HepG2 (cell line): Measurements from ENCODE around the gene NRIP2. TPM values are rescaled to one million over a fixed set of nuclear protein-coding genes. Genes with fewer than 3 reads are reported as not detected.
A peak's percentile ranks its signal among the peaks of the same experiment; 100 is the strongest.

Source experiments
- CTCF ChIP-seq: sonication (generic); formaldehyde crosslinking; IDR thresholded peaks from 2 replicates; pipeline ENCODE4 v1.5.0; 2020; ENCODE audit warnings: mild to moderate bottlenecking, missing genetic modification reagents, moderate library complexity
- FOXJ3 ChIP-seq: sonication (generic); formaldehyde crosslinking; IDR thresholded peaks from 2 replicates; pipeline ENCODE4 v1.4.0; 2020; ENCODE audit warnings: missing genetic modification reagents, mild to moderate bottlenecking, borderline replicate concordance
- FOXM1 ChIP-seq: sonication (generic); formaldehyde crosslinking; IDR thresholded peaks from 2 replicates; pipeline ENCODE4 v1.5.0; 2020; ENCODE audit warnings: missing genetic modification reagents
- GABPA ChIP-seq, 2 experiments: IDR thresholded peaks; 2 replicates each; pipeline ENCODE4 v1.6.1; 2011 to 2016; ENCODE audit warnings: low read depth in 2 of 2, low read length in 1 of 2, missing biosample characterization in 1 of 2, missing genetic modification characterization in 1 of 2
- HNF1B ChIP-seq: sonication (generic); formaldehyde crosslinking; IDR thresholded peaks from 2 replicates; pipeline ENCODE4 v1.5.1; 2020; ENCODE audit warnings: mild to moderate bottlenecking, moderate library complexity, missing genetic modification reagents
- NAIF1 ChIP-seq: sonication (generic); formaldehyde crosslinking; IDR thresholded peaks from 2 replicates; pipeline ENCODE4 v1.5.0; 2020; ENCODE audit warnings: mild to moderate bottlenecking, missing genetic modification reagents, borderline replicate concordance
- NCOA5 ChIP-seq: sonication (generic); formaldehyde crosslinking; IDR thresholded peaks from 2 replicates; pipeline ENCODE4 v1.4.0; 2020; ENCODE audit warnings: missing genetic modification reagents
- REPIN1 ChIP-seq: sonication (generic); formaldehyde crosslinking; IDR thresholded peaks from 2 replicates; pipeline ENCODE4 v1.8.0; 2022; ENCODE audit warnings: missing genetic modification reagents, low read depth, mild to moderate bottlenecking, borderline replicate concordance
- RNF2 ChIP-seq: fragments of 450-650 bp; conservative IDR thresholded peaks from 2 replicates; pipeline ENCODE4 v1.6.1; 2016; ENCODE audit warnings: low read depth
- RNF219 ChIP-seq: sonication (generic); formaldehyde crosslinking; IDR thresholded peaks from 2 replicates; pipeline ENCODE4 v1.5.0; 2020; ENCODE audit warnings: mild to moderate bottlenecking, missing genetic modification reagents
- SAFB2 ChIP-seq: sonication (generic); formaldehyde crosslinking; IDR thresholded peaks from 2 replicates; pipeline ENCODE4 v1.5.1; 2020; ENCODE audit warnings: missing genetic modification reagents, low read depth, mild to moderate bottlenecking, borderline replicate concordance
- U2AF2 ChIP-seq: fragments of 200-400 bp; formaldehyde crosslinking; IDR thresholded peaks from 2 replicates; pipeline ENCODE4 v1.6.1; 2017; ENCODE audit warnings: low read depth, mild to moderate bottlenecking, low read length
- XBP1 ChIP-seq: sonication (generic); formaldehyde crosslinking; IDR thresholded peaks from 2 replicates; pipeline ENCODE4 v1.5.0; 2020; ENCODE audit warnings: missing genetic modification reagents
- ZNF232 ChIP-seq: sonication (generic); formaldehyde crosslinking; IDR thresholded peaks from 2 replicates; pipeline ENCODE4 v1.4.0; 2020; ENCODE audit warnings: missing genetic modification reagents, borderline replicate concordance
- ZNF362 ChIP-seq: sonication (generic); formaldehyde crosslinking; IDR thresholded peaks from 2 replicates; pipeline ENCODE4 v1.4.0; 2020; ENCODE audit warnings: missing genetic modification reagents, mild to moderate bottlenecking, borderline replicate concordance
- ZNF496 ChIP-seq: sonication (generic); formaldehyde crosslinking; IDR thresholded peaks from 2 replicates; pipeline ENCODE4 v1.8.1; 2023; ENCODE audit warnings: mild to moderate bottlenecking, moderate library complexity, missing genetic modification reagents; ENCODE audit not compliant: insufficient replicate concordance
- ZNF567 ChIP-seq: sonication (generic); formaldehyde crosslinking; IDR thresholded peaks from 2 replicates; pipeline ENCODE4 v1.8.1; 2023; ENCODE audit warnings: mild to moderate bottlenecking, missing genetic modification reagents, borderline replicate concordance
- ZNF644 ChIP-seq: IDR thresholded peaks from 2 replicates; pipeline ENCODE4 v1.6.1; 2016; ENCODE audit warnings: low read depth
- ZNF749 ChIP-seq: sonication (generic); formaldehyde crosslinking; IDR thresholded peaks from 2 replicates; pipeline ENCODE4 v1.8.0; 2022; ENCODE audit warnings: mild to moderate bottlenecking, missing genetic modification reagents, moderate library complexity, borderline replicate concordance
- polyA plus RNA-seq, 8 experiments: library from polyadenylated mRNA; depleted of rRNA in 3 of 8; stranded (reverse) in 7 of 8; unstranded in 1 of 8; fragments of >200 nt; fragmentation: Illumina TruSeq in 4 of 8; extraction: Trizol in 4 of 8; gene quantifications; 2 replicates each; pipeline versions ENCODE4 v1.2.1 to v1.2.3, GENCODE V29; 2011 to 2016; ENCODE audit warnings: low read depth in 4 of 8, missing spikeins in 1 of 8, mixed read lengths in 1 of 8; ENCODE audit not compliant: insufficient read depth in 1 of 8
- total RNA-seq, 5 experiments: library from RNA; depleted of rRNA; stranded (reverse); fragments of >200 nt; fragmentation: Illumina TruSeq; extraction: Trizol; gene quantifications; 2 replicates each; pipeline ENCODE4 v1.2.3, GENCODE V29; 2016; ENCODE audit warnings: low read depth in 1 of 5

The NRIP2 gene
- total and polyA plus RNA-seq, 2 of the 13 experiments (the other 11 are each of a cell fraction or from before 2014, with no cell fraction given): not detected

GRCh38 chr12:2812290-2813213 lies 22.3 kb downstream of the NRIP2 start, which contains the start of gene ITFG2 (continued):
- TF ChIP-seq SAFB2 (CRISPR knock-in tag) (peak; percentile 81; the same call in 1 of the 2 replicates), HNF1B (CRISPR knock-in tag) (peak; percentile 92), REPIN1 (CRISPR knock-in tag) (peak; percentile 95), ZNF644 (CRISPR knock-in tag) (no peak), FOXJ3 (CRISPR knock-in tag) (peak; percentile 64; the same call in 1 of the 2 replicates), FOXM1 (CRISPR knock-in tag) (no peak), NAIF1 (CRISPR knock-in tag) (no peak; the same call in 1 of the 2 replicates), ZNF496 (CRISPR knock-in tag) (no peak), XBP1 (CRISPR knock-in tag) (peak; percentile 85; the same call in 1 of the 2 replicates), ZNF567 (CRISPR knock-in tag) (peak; percentile 51; the same call in 1 of the 2 replicates), ZNF362 (CRISPR knock-in tag) (peak; percentile 58; the same call in 1 of the 2 replicates), NCOA5 (no peak), ZNF232 (peak; percentile 75; the same call in 1 of the 2 replicates), U2AF2 (no peak; the same call in 1 of the 2 replicates), GABPA (IDR thresholded peaks at IDR 0.05; ENCODE audit: low read depth, low read length) (peak; percentile 74), GABPA (CRISPR knock-in tag; IDR thresholded peaks at IDR 0.05; ENCODE audit: low read depth) (peak; percentile 96), RNF2 (peak; percentile 95), RNF219 (CRISPR knock-in tag) (no peak), ZNF749 (CRISPR knock-in tag) (peak; percentile 75; the same call in 1 of the 2 replicates), CTCF (CRISPR knock-in tag) (0 out of 2 replicates have a peak, but pooled peaks have one; percentile 7)
